Measurements from ENCODE around the gene NUP50.

NUP50 gene

GRCh38 chr22:45228401-45228754, 64.7 kb downstream of the NUP50 start:
- no peak for DNase-seq (ENCODE audit: low read depth)

- DNase-seq (ENCODE audit: low read depth) = no peak
These were observed 65.5 kb downstream of the NUP50 start for GRCh38 chr22:45229181-45229580.

- DNase-seq (ENCODE audit: low read depth) = no peak
These were observed 66.4 kb downstream of the NUP50 start for GRCh38 chr22:45230026-45230721.

- DNase-seq (ENCODE audit: low read depth) = no peak
These were observed 67.6 kb downstream of the NUP50 start for GRCh38 chr22:45231293-45231692.

- DNase-seq (ENCODE audit: low read depth) = no peak
These were observed 69.7 kb downstream of the NUP50 start for GRCh38 chr22:45233386-45233785.

GRCh38 chr22:45233827-45234226, 70.1 kb downstream of the NUP50 start:
- no peak for DNase-seq (ENCODE audit: low read depth)

GRCh38 chr22:45235101-45235777, 71.5 kb downstream of the NUP50 start:
- DNase-seq (ENCODE audit: low read depth) = no peak

GRCh38 chr22:45235851-45236342, 72.2 kb downstream of the NUP50 start:
- DNase-seq (ENCODE audit: low read depth) = no peak

GRCh38 chr22:45237065-45237990, 73.6 kb downstream of the NUP50 start:
- no peak for DNase-seq (ENCODE audit: low read depth)

All from stimulated activated CD8-positive, alpha-beta memory T cell treated with anti-CD3 and anti-CD28 coated beads, Interleukin-12 subunit alpha, Interleukin-12 subunit beta, amount 100 ng/mL, for 4 hours (primary cell).